ENCODE measurements around the gene PSMG2. TPM values are rescaled to one million over a fixed set of nuclear protein-coding genes. Genes with fewer than 3 reads are reported as not detected.

Gene PSMG2
- total and polyA plus RNA-seq, 2 of the 13 experiments (the other 11 are each of a cell fraction or from before 2014, with no cell fraction given): 53.4 to 94.8 TPM

DNA sequence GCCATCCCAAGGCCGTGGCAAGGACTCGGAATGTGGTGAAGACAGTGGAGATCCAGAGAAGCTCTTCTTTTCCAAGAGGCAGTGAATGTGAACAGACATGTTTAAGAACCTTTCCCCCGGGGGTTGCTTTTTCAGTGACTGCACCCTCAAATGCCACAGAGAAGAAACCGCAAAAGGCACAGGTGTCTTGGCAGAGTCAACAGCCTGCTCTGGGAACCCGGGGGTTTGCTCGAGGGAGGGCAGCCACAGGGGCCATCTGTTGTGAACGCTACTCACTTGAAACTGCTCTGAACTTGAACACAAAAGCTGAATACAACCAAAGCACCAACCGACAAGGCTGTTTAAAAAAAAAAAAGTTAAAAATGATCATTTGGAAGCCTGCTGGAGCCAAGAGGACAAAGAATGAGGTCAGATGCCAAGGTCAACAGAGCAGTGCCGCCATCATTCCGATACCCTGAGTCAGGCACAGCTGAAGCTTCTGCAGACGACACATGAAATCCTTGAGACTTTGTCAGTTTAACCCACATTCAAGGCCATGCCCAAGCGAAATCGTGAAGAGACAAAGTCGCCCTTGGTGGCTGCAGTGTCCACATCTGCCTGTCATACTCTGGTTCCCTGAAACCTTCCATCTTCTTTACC lies 47.4 kb downstream of the PSMG2 start (continued):
- TF ChIP-seq, protein P1, sequence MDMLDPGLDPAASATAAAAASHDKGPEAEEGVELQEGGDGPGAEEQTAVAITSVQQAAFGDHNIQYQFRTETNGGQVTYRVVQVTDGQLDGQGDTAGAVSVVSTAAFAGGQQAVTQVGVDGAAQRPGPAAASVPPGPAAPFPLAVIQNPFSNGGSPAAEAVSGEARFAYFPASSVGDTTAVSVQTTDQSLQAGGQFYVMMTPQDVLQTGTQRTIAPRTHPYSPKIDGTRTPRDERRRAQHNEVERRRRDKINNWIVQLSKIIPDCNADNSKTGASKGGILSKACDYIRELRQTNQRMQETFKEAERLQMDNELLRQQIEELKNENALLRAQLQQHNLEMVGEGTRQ (IDR thresholded peaks at IDR 0.05; ENCODE audit: low read depth, low read length): no peak
- TF ChIP-seq, protein P1 (CRISPR knock-in tag; IDR thresholded peaks at IDR 0.05; ENCODE audit: borderline replicate concordance): no peak
- TF ChIP-seq, protein P2, sequence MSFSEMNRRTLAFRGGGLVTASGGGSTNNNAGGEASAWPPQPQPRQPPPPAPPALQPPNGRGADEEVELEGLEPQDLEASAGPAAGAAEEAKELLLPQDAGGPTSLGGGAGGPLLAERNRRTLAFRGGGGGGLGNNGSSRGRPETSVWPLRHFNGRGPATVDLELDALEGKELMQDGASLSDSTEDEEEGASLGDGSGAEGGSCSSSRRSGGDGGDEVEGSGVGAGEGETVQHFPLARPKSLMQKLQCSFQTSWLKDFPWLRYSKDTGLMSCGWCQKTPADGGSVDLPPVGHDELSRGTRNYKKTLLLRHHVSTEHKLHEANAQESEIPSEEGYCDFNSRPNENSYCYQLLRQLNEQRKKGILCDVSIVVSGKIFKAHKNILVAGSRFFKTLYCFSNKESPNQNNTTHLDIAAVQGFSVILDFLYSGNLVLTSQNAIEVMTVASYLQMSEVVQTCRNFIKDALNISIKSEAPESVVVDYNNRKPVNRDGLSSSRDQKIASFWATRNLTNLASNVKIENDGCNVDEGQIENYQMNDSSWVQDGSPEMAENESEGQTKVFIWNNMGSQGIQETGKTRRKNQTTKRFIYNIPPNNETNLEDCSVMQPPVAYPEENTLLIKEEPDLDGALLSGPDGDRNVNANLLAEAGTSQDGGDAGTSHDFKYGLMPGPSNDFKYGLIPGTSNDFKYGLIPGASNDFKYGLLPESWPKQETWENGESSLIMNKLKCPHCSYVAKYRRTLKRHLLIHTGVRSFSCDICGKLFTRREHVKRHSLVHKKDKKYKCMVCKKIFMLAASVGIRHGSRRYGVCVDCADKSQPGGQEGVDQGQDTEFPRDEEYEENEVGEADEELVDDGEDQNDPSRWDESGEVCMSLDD (CRISPR knock-in tag; IDR thresholded peaks at IDR 0.05; ENCODE audit: borderline replicate concordance): no peak
- TF ChIP-seq FOSL2 (CRISPR knock-in tag; IDR thresholded peaks at IDR 0.05) (peak; percentile 77), MAFG (CRISPR knock-in tag; IDR thresholded peaks at IDR 0.05) (no peak), PPARG (CRISPR knock-in tag; conservative IDR thresholded peaks at IDR 0.05) (0 out of 2 replicates have a peak, but pooled peaks have one; percentile 17), BHLHE40 (IDR thresholded peaks at IDR 0.05; ENCODE audit: low read length) (no peak), POGZ (CRISPR knock-in tag; IDR thresholded peaks at IDR 0.05) (no peak), ZNF318 (CRISPR knock-in tag; IDR thresholded peaks at IDR 0.05) (no peak), ZFX (CRISPR knock-in tag; IDR thresholded peaks at IDR 0.05; ENCODE audit: low read depth) (no peak), ZFP82 (CRISPR knock-in tag; IDR thresholded peaks at IDR 0.05; ENCODE audit: borderline replicate concordance) (no peak), MLXIP (CRISPR knock-in tag; IDR thresholded peaks at IDR 0.05; ENCODE audit: borderline replicate concordance) (no peak)

Measured in HepG2 (cell line).